Activated gamma-delta T cell treated with Interleukin-2 at 50 U/mL for 16 hours (primary cell): ENCODE measurements around the gene STX8.
"Not testable (repeated sequence)": the region's sequence is repeated elsewhere in the genome, so short reads cannot be mapped to it uniquely, and the experiment has no call there.

Experiments used
- DNase-seq: peaks from one replicate; pipeline ENCODE4 v3.0.0-alpha.2; 2020

STX8 gene

GRCh38 chr17:9554715-9555114 is 20.9 kb downstream of the STX8 start:
- not testable (repeated sequence) for DNase-seq

GRCh38 chr17:9553596-9553995 is 22.0 kb downstream of the STX8 start:
- DNase-seq, result no peak

GRCh38 chr17:9553181-9553580 is 22.4 kb downstream of the STX8 start:
- DNase-seq, result no peak

GRCh38 chr17:9549215-9549614 is 26.4 kb downstream of the STX8 start:
- DNase-seq, result no peak

GRCh38 chr17:9544221-9544620 is 31.4 kb downstream of the STX8 start:
- no peak for DNase-seq

GRCh38 chr17:9541718-9542117 is 33.9 kb downstream of the STX8 start:
- no peak for DNase-seq

GRCh38 chr17:9538626-9539025 is 37.0 kb downstream of the STX8 start:
- no peak for DNase-seq

- DNase-seq, result no peak
Measured at GRCh38 chr17:9537177-9537776, 38.3 kb downstream of the STX8 start.

GRCh38 chr17:9536061-9536460 is 39.6 kb downstream of the STX8 start:
- no peak for DNase-seq

GRCh38 chr17:9533441-9533840 is 42.2 kb downstream of the STX8 start:
- DNase-seq, result no peak

GRCh38 chr17:9532715-9533114 is 42.9 kb downstream of the STX8 start:
- no peak for DNase-seq

GRCh38 chr17:9531034-9531433 is 44.6 kb downstream of the STX8 start:
- DNase-seq, result no peak

- DNase-seq, result no peak
Measured at GRCh38 chr17:9529033-9529700, 46.5 kb downstream of the STX8 start.

- no peak for DNase-seq
Measured at GRCh38 chr17:9527788-9528187, 47.8 kb downstream of the STX8 start.

GRCh38 chr17:9522074-9522473 is 53.5 kb downstream of the STX8 start:
- DNase-seq, result no peak

- no peak for DNase-seq
Measured at GRCh38 chr17:9521062-9521461, 54.6 kb downstream of the STX8 start.

- no peak for DNase-seq
Measured at GRCh38 chr17:9520649-9521048, 55.0 kb downstream of the STX8 start.

- DNase-seq, result no peak
Measured at GRCh38 chr17:9519583-9520272, 55.9 kb downstream of the STX8 start.

- DNase-seq, result no peak
Measured at GRCh38 chr17:9517396-9517795, 58.2 kb downstream of the STX8 start.

- no peak for DNase-seq
Measured at GRCh38 chr17:9513266-9513665, 62.4 kb downstream of the STX8 start.

- DNase-seq, result no peak
Measured at GRCh38 chr17:9512323-9513168, 63.1 kb downstream of the STX8 start.

GRCh38 chr17:9509236-9509816 is 66.3 kb downstream of the STX8 start:
- no peak for DNase-seq

GRCh38 chr17:9499041-9499440 is 76.6 kb downstream of the STX8 start:
- no peak for DNase-seq
